Neutrophil (primary cell): ENCODE measurements around the gene TSEN2.

Experiments used
- H3K27ac ChIP-seq: fragments of 200-600 bp; sonication (generic); 2 replicates; pipeline ENCODE4 v1.5.1; 2016; ENCODE audit warnings: mild to moderate bottlenecking, moderate library complexity
- H3K27me3 ChIP-seq: fragments of 200-600 bp; sonication (generic); 2 replicates; pipeline ENCODE4 v1.6.0; 2016; ENCODE audit warnings: mild to moderate bottlenecking
- H3K36me3 ChIP-seq: fragments of 200-600 bp; sonication (generic); 2 replicates; pipeline ENCODE4 v1.5.1; 2017
- H3K4me1 ChIP-seq, 2 experiments: fragments of 200-600 bp in 1 of 2; sonication (generic) in 1 of 2; 1 replicate in 1 of 2; 2 replicates in 1 of 2; pipeline versions ENCODE4 v1.5.1 to v1.6.1; 2013 to 2016; ENCODE audit warnings: low read depth in 1 of 2, low read length in 1 of 2, mild to moderate bottlenecking in 1 of 2, moderate library complexity in 1 of 2; ENCODE audit not compliant: control insufficient read depth in 1 of 2, insufficient read depth in 1 of 2
- H3K4me3 ChIP-seq, 2 experiments: fragments of 200-600 bp in 1 of 2; sonication (generic) in 1 of 2; 1 replicate in 1 of 2; 2 replicates in 1 of 2; pipeline ENCODE4 v1.5.1; 2013 to 2016; ENCODE audit warnings: low read depth in 1 of 2, low read length in 1 of 2, mild to moderate bottlenecking in 1 of 2, moderate library complexity in 1 of 2
- H3K9me3 ChIP-seq: fragments of 200-600 bp; sonication (generic); 2 replicates; pipeline ENCODE4 v1.5.1; 2016
- TF ChIP-seq, protein P1 (sequence below): fragments of 200-600 bp; sonication (generic); IDR thresholded peaks from 2 replicates; pipeline ENCODE4 v1.5.1; 2016; ENCODE audit warnings: antibody characterized with exemption

The TSEN2 gene

DNA sequence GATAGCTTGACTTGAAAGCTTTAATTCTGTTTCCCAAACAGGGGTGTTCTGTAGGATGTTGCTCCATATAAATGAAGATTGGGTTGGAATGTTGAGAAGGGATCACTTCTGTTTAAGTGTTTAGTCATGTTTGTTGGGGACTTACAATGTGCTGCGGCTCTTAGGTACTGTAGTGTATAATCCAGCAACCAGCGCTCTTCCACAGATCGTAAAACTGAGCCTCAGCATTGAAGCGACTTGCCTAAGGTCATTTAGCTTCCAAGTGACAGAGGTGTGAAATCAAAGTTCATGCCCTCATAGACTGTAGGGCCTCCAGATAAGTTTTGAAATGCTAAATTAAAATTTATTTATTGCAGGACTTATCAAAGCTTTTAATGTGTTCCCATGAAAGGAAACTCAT, 74.4 kb downstream of the TSEN2 start:
- Histone ChIP-seq H3K4me3 (no peak overlapping the region), H3K4me1 (peaks cover 50% of the 10 kb centered on the region in 2 experiments), H3K27ac (no peak overlapping the region), H3K36me3 (no peaks in the 10 kb centered on the region), H3K27me3 (peaks cover 26% of the 10 kb centered on the region), H3K9me3 (no peaks in the 10 kb centered on the region)
- TF ChIP-seq, protein P1, sequence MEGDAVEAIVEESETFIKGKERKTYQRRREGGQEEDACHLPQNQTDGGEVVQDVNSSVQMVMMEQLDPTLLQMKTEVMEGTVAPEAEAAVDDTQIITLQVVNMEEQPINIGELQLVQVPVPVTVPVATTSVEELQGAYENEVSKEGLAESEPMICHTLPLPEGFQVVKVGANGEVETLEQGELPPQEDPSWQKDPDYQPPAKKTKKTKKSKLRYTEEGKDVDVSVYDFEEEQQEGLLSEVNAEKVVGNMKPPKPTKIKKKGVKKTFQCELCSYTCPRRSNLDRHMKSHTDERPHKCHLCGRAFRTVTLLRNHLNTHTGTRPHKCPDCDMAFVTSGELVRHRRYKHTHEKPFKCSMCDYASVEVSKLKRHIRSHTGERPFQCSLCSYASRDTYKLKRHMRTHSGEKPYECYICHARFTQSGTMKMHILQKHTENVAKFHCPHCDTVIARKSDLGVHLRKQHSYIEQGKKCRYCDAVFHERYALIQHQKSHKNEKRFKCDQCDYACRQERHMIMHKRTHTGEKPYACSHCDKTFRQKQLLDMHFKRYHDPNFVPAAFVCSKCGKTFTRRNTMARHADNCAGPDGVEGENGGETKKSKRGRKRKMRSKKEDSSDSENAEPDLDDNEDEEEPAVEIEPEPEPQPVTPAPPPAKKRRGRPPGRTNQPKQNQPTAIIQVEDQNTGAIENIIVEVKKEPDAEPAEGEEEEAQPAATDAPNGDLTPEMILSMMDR = no peak

DNA sequence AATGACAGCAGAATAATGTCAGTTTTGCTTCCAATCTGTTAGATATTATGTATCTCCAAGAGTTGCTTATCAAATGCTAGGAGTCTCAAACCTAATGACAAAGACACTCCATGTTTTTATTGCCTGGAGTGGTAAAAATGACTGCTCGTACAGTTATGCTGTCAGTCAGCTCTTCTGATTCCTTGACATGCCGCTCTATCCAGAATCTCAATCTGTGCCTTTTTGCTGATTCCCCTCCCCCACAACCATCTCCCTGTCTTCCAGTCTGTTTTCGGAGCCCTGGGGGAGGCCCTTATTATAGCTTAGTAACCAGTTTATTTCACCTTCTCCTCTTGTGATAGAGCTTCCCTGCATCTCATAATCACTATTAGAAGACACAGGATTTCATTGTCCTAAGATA, 75.2 kb downstream of the TSEN2 start:
- Histone ChIP-seq H3K27ac (no peak overlapping the region), H3K27me3 (peaks cover 18% of the 10 kb centered on the region), H3K9me3 (no peaks in the 10 kb centered on the region), H3K4me3 (no peak overlapping the region), H3K36me3 (no peaks in the 10 kb centered on the region), H3K4me1 (peaks cover 44 to 45% of the 10 kb centered on the region in 2 experiments)
- TF ChIP-seq, protein P1 = no peak

DNA sequence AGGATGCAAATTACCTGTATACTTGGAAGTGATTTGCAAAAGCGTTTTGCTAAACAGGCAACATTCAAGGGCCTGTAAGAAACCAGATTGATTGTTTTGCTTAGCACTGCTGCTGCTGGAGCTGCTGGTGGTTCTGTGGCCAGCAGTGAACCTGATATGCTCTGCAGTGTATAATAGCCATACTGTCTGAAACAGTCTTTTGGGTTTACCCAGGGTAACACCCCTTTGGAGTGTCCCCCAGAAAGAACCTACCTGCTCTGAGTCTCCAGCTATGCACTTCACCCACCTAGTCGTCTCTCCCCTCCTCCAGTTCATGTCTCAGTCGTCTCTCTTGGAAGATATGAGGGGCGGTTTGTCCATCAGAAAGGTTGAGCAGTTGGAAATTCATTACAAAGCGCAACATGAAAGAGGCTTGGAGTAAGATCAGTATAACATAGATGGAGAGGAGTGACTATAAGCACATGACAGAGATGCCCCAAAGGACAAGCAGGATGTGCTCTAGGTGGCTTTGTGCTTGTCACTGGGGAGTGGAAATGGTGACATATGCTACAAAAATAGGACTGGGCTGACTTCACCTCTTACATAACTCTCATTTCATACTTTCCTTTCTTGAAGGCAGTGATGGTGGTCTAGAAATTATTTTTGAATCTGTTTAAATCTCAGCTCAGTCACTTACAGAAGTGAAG, 76.4 kb downstream of the TSEN2 start:
- Histone ChIP-seq H3K4me3 (no peak overlapping the region), H3K27me3 (peaks cover 6% of the 10 kb centered on the region), H3K9me3 (no peaks in the 10 kb centered on the region), H3K27ac (no peak overlapping the region), H3K4me1 (peaks cover 44 to 47% of the 10 kb centered on the region in 2 experiments), H3K36me3 (no peaks in the 10 kb centered on the region)
- TF ChIP-seq, protein P1 = no peak

DNA sequence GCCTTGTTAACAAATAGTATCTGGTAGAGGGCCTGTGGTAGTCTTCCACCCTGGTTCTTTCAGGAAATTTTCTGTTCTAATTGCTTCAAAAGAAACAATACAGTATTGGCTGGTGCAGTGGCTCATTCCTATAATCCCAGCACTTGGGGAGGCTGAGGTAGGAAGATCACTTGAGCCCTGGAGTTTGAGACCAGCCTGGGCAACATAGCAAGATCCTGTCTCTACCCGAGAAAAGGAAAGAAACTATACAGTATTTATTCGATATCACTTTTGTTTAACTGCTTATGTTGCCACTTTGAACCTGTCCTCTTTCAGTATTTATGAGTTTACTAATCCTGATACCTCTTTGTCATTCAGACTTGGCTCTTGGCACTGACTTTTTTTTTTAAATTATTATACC, 77.1 kb downstream of the TSEN2 start:
- Histone ChIP-seq H3K27me3 (no peaks in the 10 kb centered on the region), H3K36me3 (no peaks in the 10 kb centered on the region), H3K9me3 (no peaks in the 10 kb centered on the region), H3K4me1 (peaks cover 37 to 41% of the 10 kb centered on the region in 2 experiments), H3K27ac (no peak overlapping the region), H3K4me3 (no peak overlapping the region)
- TF ChIP-seq, protein P1 = no peak

DNA sequence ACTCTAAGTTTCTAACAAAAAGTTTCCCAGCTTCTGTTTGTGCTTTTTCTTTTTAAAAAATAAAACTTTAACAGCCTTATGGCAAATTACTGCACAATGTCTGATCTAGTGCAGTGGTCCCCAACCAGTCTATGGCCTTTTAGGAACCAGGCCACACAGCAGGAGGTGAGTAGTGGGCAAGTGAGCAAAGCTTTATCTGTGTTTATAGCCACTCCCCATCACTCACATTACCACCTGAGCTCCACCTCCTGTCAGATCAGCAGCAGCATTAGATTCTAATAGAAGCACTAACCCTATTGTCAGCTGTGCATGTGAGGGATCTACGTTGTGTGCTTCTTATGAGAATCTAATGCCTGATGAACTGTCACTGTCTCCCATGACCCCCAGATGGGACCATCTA, 78.2 kb downstream of the TSEN2 start:
- Histone ChIP-seq H3K9me3 (no peaks in the 10 kb centered on the region), H3K36me3 (no peaks in the 10 kb centered on the region), H3K27ac (no peak overlapping the region), H3K27me3 (no peaks in the 10 kb centered on the region), H3K4me1 (peaks cover 32 to 35% of the 10 kb centered on the region in 2 experiments), H3K4me3 (no peak overlapping the region)
- TF ChIP-seq, protein P1 = no peak
